ENCODE measurements around the gene CCR1.

CCR1 gene

DNA sequence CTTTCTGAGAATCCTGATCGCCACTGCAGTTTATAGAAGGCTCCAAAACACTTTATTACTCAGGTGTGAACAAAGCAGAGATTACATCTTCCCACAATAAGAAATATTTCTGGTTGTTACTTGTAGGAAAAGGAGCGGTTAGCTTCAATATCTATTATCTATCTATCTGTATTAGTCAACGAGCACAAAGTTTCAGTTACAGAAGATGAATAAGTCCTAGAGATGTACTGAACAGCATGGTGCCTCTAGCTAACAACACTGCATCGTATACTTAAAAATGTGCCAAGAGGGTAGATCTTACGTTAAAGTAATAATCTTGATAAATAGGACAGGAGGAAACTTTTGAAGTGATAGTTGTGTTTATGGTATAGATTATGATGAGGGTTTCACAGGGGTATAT, 23.2 kb upstream of the CCR1 start:
- Histone ChIP-seq H3K4me1 (ENCODE audit: insufficient read depth, low read length) (no peaks in the 10 kb centered on the region), H3K27me3 (ENCODE audit: insufficient read depth, low read length) (no peaks in the 10 kb centered on the region), H3K27ac (ENCODE audit: low read length) (no peak overlapping the region), H3K4me3 (ENCODE audit: low read length) (no peak overlapping the region), H3K36me3 (ENCODE audit: insufficient read depth, low read depth, low read length) (no peaks in the 10 kb centered on the region), H3K9ac (ENCODE audit: low read depth, low read length) (no peak overlapping the region), H3K9me3 (ENCODE audit: insufficient read depth, low read depth, low read length) (no peaks in the 10 kb centered on the region)

DNA sequence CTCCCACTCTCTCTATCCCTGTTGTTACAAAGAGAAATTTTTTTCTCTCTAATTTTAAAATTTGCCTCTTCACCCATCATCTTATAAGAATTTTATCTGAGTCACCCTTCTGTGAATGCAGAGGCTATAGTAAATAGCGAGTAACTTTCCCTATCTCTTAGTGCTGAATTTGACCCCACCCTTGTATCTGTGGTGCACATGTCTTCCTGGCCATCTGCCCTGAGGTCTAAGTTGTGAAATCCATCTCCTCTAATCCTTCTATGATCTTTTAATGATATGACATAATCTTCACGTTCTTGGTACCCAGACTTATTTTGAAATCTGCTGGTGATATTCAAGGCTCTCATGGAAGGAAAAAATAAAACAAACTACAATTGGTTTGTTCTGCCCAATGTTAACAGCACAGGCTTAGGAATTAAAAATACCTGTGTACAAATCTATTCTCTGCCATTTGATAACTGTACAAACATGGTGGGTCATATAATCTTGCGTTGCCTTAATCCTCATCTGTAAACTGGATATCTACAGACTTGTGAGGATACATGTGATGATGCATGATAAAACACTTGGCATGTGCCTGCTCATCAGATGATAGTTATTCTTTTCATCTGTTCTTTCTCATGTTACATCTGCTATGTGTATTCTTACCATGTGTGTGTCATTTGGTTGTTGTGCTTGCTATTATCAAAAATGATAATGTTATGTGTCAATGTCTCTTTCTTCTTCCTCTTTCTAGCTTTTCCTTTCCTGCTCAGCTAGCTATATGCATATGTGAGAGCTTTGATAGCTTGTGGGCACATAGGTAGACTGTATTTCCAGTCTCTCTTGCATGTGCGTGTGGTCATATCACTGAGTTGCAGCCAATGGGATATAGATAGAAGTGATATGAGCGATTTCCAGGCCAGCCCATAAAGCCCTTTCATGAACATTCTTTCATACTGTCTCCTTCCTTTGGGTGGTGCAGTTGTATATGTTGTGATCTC, 20.4 kb upstream of the CCR1 start:
- Histone ChIP-seq H3K9ac (ENCODE audit: low read depth, low read length) (no peak overlapping the region), H3K4me3 (ENCODE audit: low read length) (no peak overlapping the region), H3K4me1 (ENCODE audit: insufficient read depth, low read length) (no peaks in the 10 kb centered on the region), H3K27me3 (ENCODE audit: insufficient read depth, low read length) (no peaks in the 10 kb centered on the region), H3K36me3 (ENCODE audit: insufficient read depth, low read depth, low read length) (no peaks in the 10 kb centered on the region), H3K9me3 (ENCODE audit: insufficient read depth, low read depth, low read length) (0 out of 2 replicates have a peak, but pooled peaks cover 3% of the 10 kb centered on the region), H3K27ac (ENCODE audit: low read length) (no peak overlapping the region)

GRCh38 chr3:46222435-46223161, 14.5 kb upstream of the CCR1 start:
- Histone ChIP-seq H3K27ac (ENCODE audit: low read length) (no peak overlapping the region), H3K9ac (ENCODE audit: low read depth, low read length) (no peak overlapping the region)

DNA sequence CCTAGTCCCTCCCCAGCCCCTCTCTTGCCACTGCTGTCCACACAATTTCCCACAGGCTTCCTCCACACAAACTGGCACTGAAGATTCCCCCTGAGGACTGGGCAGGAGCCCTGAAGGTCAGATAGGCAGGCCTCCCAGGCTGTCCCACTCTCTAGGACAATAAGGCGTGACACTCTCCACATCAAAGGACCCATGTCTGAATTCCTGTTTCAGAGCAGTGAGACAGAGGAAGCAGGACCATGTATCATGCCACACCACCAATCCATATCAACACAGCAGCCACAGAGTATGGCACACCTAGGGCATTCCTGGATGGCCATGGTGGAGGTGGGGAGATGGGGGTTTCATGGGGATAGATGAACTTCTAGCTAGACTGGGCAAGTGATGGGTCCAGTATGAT, 13.8 kb upstream of the CCR1 start:
- Histone ChIP-seq H3K9ac (ENCODE audit: low read depth, low read length) (no peak overlapping the region), H3K4me1 (ENCODE audit: insufficient read depth, low read length) (no peaks in the 10 kb centered on the region), H3K27me3 (ENCODE audit: insufficient read depth, low read length) (no peaks in the 10 kb centered on the region), H3K9me3 (ENCODE audit: insufficient read depth, low read depth, low read length) (0 out of 2 replicates have a peak, but pooled peaks cover 3% of the 10 kb centered on the region), H3K4me3 (ENCODE audit: low read length) (no peak overlapping the region), H3K36me3 (ENCODE audit: insufficient read depth, low read depth, low read length) (no peaks in the 10 kb centered on the region), H3K27ac (ENCODE audit: low read length) (no peak overlapping the region)

More at GRCh38 chr3:46222435-46223161, 14.5 kb upstream of the CCR1 start:
- H3K4me3 ChIP-seq (ENCODE audit: low read length) = no peak overlapping the region
- H3K36me3 ChIP-seq (ENCODE audit: insufficient read depth, low read depth, low read length) = no peaks in the 10 kb centered on the region
- no peaks in the 10 kb centered on the region for H3K4me1 ChIP-seq (ENCODE audit: insufficient read depth, low read length)
- H3K27me3 ChIP-seq (ENCODE audit: insufficient read depth, low read length) = no peaks in the 10 kb centered on the region
- 0 out of 2 replicates have a peak, but pooled peaks cover 3% of the 10 kb centered on the region for H3K9me3 ChIP-seq (ENCODE audit: insufficient read depth, low read depth, low read length)

GRCh38 chr3:46221391-46221790, 13.3 kb upstream of the CCR1 start:
- Histone ChIP-seq H3K4me1 (ENCODE audit: insufficient read depth, low read length) (no peaks in the 10 kb centered on the region), H3K36me3 (ENCODE audit: insufficient read depth, low read depth, low read length) (no peaks in the 10 kb centered on the region), H3K27me3 (ENCODE audit: insufficient read depth, low read length) (no peaks in the 10 kb centered on the region), H3K4me3 (ENCODE audit: low read length) (no peak overlapping the region), H3K9ac (ENCODE audit: low read depth, low read length) (no peak overlapping the region), H3K9me3 (ENCODE audit: insufficient read depth, low read depth, low read length) (0 out of 2 replicates have a peak, but pooled peaks cover 3% of the 10 kb centered on the region), H3K27ac (ENCODE audit: low read length) (no peak overlapping the region)

- no peaks in the 10 kb centered on the region for H3K9me3 ChIP-seq (ENCODE audit: insufficient read depth, low read depth, low read length)
- no peaks in the 10 kb centered on the region for H3K4me1 ChIP-seq (ENCODE audit: insufficient read depth, low read length)
- H3K36me3 ChIP-seq (ENCODE audit: insufficient read depth, low read depth, low read length) = no peaks in the 10 kb centered on the region
- H3K27ac ChIP-seq (ENCODE audit: low read length) = no peak overlapping the region
- H3K27me3 ChIP-seq (ENCODE audit: insufficient read depth, low read length) = no peaks in the 10 kb centered on the region
- no peak overlapping the region for H3K9ac ChIP-seq (ENCODE audit: low read depth, low read length)
- H3K4me3 ChIP-seq (ENCODE audit: low read length) = no peak overlapping the region
Observed at GRCh38 chr3:46218196-46218709, 10.1 kb upstream of the CCR1 start.

- Histone ChIP-seq H3K4me3 (ENCODE audit: low read length) (no peak overlapping the region), H3K9ac (ENCODE audit: low read depth, low read length) (no peak overlapping the region), H3K4me1 (ENCODE audit: insufficient read depth, low read length) (no peaks in the 10 kb centered on the region), H3K9me3 (ENCODE audit: insufficient read depth, low read depth, low read length) (no peaks in the 10 kb centered on the region), H3K27ac (ENCODE audit: low read length) (no peak overlapping the region), H3K36me3 (ENCODE audit: insufficient read depth, low read depth, low read length) (no peaks in the 10 kb centered on the region), H3K27me3 (ENCODE audit: insufficient read depth, low read length) (no peaks in the 10 kb centered on the region)
Observed at GRCh38 chr3:46215810-46216414, 7.8 kb upstream of the CCR1 start.

- Histone ChIP-seq H3K27me3 (ENCODE audit: insufficient read depth, low read length) (no peaks in the 10 kb centered on the region), H3K36me3 (ENCODE audit: insufficient read depth, low read depth, low read length) (no peaks in the 10 kb centered on the region), H3K9ac (ENCODE audit: low read depth, low read length) (no peak overlapping the region), H3K9me3 (ENCODE audit: insufficient read depth, low read depth, low read length) (no peaks in the 10 kb centered on the region), H3K27ac (ENCODE audit: low read length) (no peak overlapping the region), H3K4me1 (ENCODE audit: insufficient read depth, low read length) (no peaks in the 10 kb centered on the region), H3K4me3 (ENCODE audit: low read length) (no peak overlapping the region)
Observed at GRCh38 chr3:46214751-46215352, 6.7 kb upstream of the CCR1 start.

GRCh38 chr3:46213201-46213600, 5.1 kb upstream of the CCR1 start:
- Histone ChIP-seq H3K36me3 (ENCODE audit: insufficient read depth, low read depth, low read length) (no peaks in the 10 kb centered on the region), H3K9me3 (ENCODE audit: insufficient read depth, low read depth, low read length) (no peaks in the 10 kb centered on the region), H3K4me1 (ENCODE audit: insufficient read depth, low read length) (no peaks in the 10 kb centered on the region), H3K9ac (ENCODE audit: low read depth, low read length) (no peak overlapping the region), H3K27ac (ENCODE audit: low read length) (no peak overlapping the region), H3K4me3 (ENCODE audit: low read length) (no peak overlapping the region), H3K27me3 (ENCODE audit: insufficient read depth, low read length) (no peaks in the 10 kb centered on the region)

GRCh38 chr3:46212101-46212500, 4.0 kb upstream of the CCR1 start:
- H3K27ac ChIP-seq (ENCODE audit: low read length) = no peak overlapping the region
- no peaks in the 10 kb centered on the region for H3K36me3 ChIP-seq (ENCODE audit: insufficient read depth, low read depth, low read length)
- no peak overlapping the region for H3K4me3 ChIP-seq (ENCODE audit: low read length)
- H3K4me1 ChIP-seq (ENCODE audit: insufficient read depth, low read length) = no peaks in the 10 kb centered on the region
- no peaks in the 10 kb centered on the region for H3K9me3 ChIP-seq (ENCODE audit: insufficient read depth, low read depth, low read length)
- H3K9ac ChIP-seq (ENCODE audit: low read depth, low read length) = no peak overlapping the region
- no peaks in the 10 kb centered on the region for H3K27me3 ChIP-seq (ENCODE audit: insufficient read depth, low read length)

- H3K36me3 ChIP-seq (ENCODE audit: insufficient read depth, low read depth, low read length) = no peaks in the 10 kb centered on the region
- H3K27me3 ChIP-seq (ENCODE audit: insufficient read depth, low read length) = no peaks in the 10 kb centered on the region
- H3K9me3 ChIP-seq (ENCODE audit: insufficient read depth, low read depth, low read length) = no peaks in the 10 kb centered on the region
- H3K4me3 ChIP-seq (ENCODE audit: low read length) = no peak overlapping the region
- no peaks in the 10 kb centered on the region for H3K4me1 ChIP-seq (ENCODE audit: insufficient read depth, low read length)
- no peak overlapping the region for H3K27ac ChIP-seq (ENCODE audit: low read length)
- H3K9ac ChIP-seq (ENCODE audit: low read depth, low read length) = no peak overlapping the region
Observed at GRCh38 chr3:46209746-46210470, 1.8 kb upstream of the CCR1 start.

Measured in iPS-20b (cell line).